ENCODE data around the gene UBL7.
"Not testable (repeated sequence)": the region's sequence is repeated elsewhere in the genome, so short reads cannot be mapped to it uniquely, and the experiment has no call there.

UBL7 gene

GRCh38 chr15:74463634-74464033 is 2.7 kb upstream of the UBL7 start:
- no peak for DNase-seq (ENCODE audit: low read depth)

- no peak for DNase-seq (ENCODE audit: low read depth)
These were observed 1.0 kb upstream of the UBL7 start for GRCh38 chr15:74461847-74462511.

GRCh38 chr15:74460298-74460697 is 662 bp downstream of the UBL7 start:
- no peak for DNase-seq (ENCODE audit: low read depth)

GRCh38 chr15:74459798-74460197 is 1.2 kb downstream of the UBL7 start:
- not testable (repeated sequence) for DNase-seq (ENCODE audit: low read depth)

GRCh38 chr15:74458473-74458872 is 2.5 kb downstream of the UBL7 start:
- DNase-seq (ENCODE audit: low read depth): no peak

GRCh38 chr15:74457036-74457435 is 3.9 kb downstream of the UBL7 start:
- DNase-seq (ENCODE audit: low read depth): not testable (repeated sequence)

GRCh38 chr15:74454764-74455500 is 6.0 kb downstream of the UBL7 start:
- no peak for DNase-seq (ENCODE audit: low read depth)

GRCh38 chr15:74453925-74454763 is 6.8 kb downstream of the UBL7 start:
- DNase-seq (ENCODE audit: low read depth): no peak

GRCh38 chr15:74451861-74452835 is 8.8 kb downstream of the UBL7 start:
- DNase-seq (ENCODE audit: low read depth): no peak

- DNase-seq (ENCODE audit: low read depth): no peak
These were observed 9.6 kb downstream of the UBL7 start for GRCh38 chr15:74451322-74451721.

GRCh38 chr15:74449643-74450205 is 11.2 kb downstream of the UBL7 start:
- DNase-seq (ENCODE audit: low read depth): no peak

GRCh38 chr15:74449095-74449494 is 11.9 kb downstream of the UBL7 start:
- no peak for DNase-seq (ENCODE audit: low read depth)

- no peak for DNase-seq (ENCODE audit: low read depth)
These were observed 14.9 kb downstream of the UBL7 start for GRCh38 chr15:74445816-74446763.

GRCh38 chr15:74444106-74445062 is 16.6 kb downstream of the UBL7 start:
- no peak for DNase-seq (ENCODE audit: low read depth)

- DNase-seq (ENCODE audit: low read depth): no peak
These were observed 17.7 kb downstream of the UBL7 start for GRCh38 chr15:74443100-74443909.

- no peak for DNase-seq (ENCODE audit: low read depth)
These were observed 18.4 kb downstream of the UBL7 start for GRCh38 chr15:74442604-74443003.

GRCh38 chr15:74442063-74442462 is 18.9 kb downstream of the UBL7 start:
- DNase-seq (ENCODE audit: low read depth): no peak
